Stimulated activated naive B cell treated with anti-CD40 and anti-IgM and Interleukin-4, amounts not matched to agents 10 μg/mL and 1 μg/mL and 100 μg/mL, for 72 hours (primary cell): Measurements from ENCODE around the gene SSTR4.
A peak's percentile ranks its signal among the peaks of the same experiment; 100 is the strongest.

Experiments used
- ATAC-seq, 2 donors: fragments of 150-1000 bp; cut with Tn5 transposase; replicated peaks; 2 replicates each; pipeline ENCODE4 v1.10.0; 2021; ENCODE audit warnings: moderate library complexity in 1 of 2
- DNase-seq: peaks from one replicate; pipeline ENCODE4 v3.0.0; 2021
- H3K27ac Mint-ChIP-seq: one replicate; pipeline ENCODE4 v1.8.0; 2022; ENCODE audit warnings: mild to moderate bottlenecking, mixed read lengths
- H3K27me3 Mint-ChIP-seq, 2 donors: one replicate each; pipeline ENCODE4 v1.8.0; 2022; ENCODE audit warnings: mixed read lengths in 2 of 2
- H3K36me3 Mint-ChIP-seq, 2 donors: one replicate each; pipeline ENCODE4 v1.8.0; 2022; ENCODE audit warnings: mixed read lengths in 2 of 2, mild to moderate bottlenecking in 1 of 2
- H3K4me1 Mint-ChIP-seq, 2 donors: one replicate each; pipeline ENCODE4 v1.8.0; 2022; ENCODE audit warnings: mixed read lengths in 2 of 2, mild to moderate bottlenecking in 1 of 2
- H3K4me3 Mint-ChIP-seq, 2 donors: one replicate each; pipeline ENCODE4 v1.8.0; 2022; ENCODE audit warnings: mild to moderate bottlenecking in 2 of 2, mixed read lengths in 2 of 2, moderate library complexity in 1 of 2
- H3K9me3 Mint-ChIP-seq, 2 donors: one replicate each; pipeline ENCODE4 v1.8.0; 2022; ENCODE audit warnings: mixed read lengths in 2 of 2, mild to moderate bottlenecking in 1 of 2

Gene SSTR4

DNA sequence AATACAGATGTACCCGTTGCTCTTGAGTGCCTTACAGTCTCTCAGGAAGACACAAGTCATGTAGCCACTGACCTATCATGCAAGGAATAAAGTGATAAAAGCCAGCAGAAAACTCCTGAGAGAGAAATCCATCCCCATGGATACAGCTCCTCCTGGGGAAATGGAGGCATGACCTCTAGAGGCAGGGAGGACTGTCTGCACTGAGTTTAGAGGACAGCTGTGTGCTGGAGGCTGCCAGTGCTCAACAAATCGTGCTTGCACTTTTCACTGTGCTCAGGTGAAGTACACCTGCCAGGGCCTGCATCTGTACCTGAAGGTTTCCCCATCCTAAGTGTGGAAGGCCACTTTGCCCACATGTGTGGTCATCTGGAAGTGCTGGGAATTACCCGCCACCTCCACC lies 38.9 kb downstream of the SSTR4 start:
- H3K4me3 Mint-ChIP-seq, result no peak overlapping the region
- H3K36me3 Mint-ChIP-seq, result no peaks in the 10 kb centered on the region
- no peak for ATAC-seq
- no peak for DNase-seq
- H3K27me3 Mint-ChIP-seq, result peaks cover 4 to 10% of the 10 kb centered on the region in 2 donors
- no peak overlapping the region for H3K27ac Mint-ChIP-seq
- no peaks in the 10 kb centered on the region for H3K4me1 Mint-ChIP-seq
- H3K9me3 Mint-ChIP-seq, result no peaks in the 10 kb centered on the region

GRCh38 chr20:23077277-23077676 lies 42.2 kb downstream of the SSTR4 start:
- Mint-ChIP-seq H3K36me3 (no peaks in the 10 kb centered on the region), H3K4me3 (no peak overlapping the region), H3K27ac (no peak overlapping the region), H3K9me3 (no peaks in the 10 kb centered on the region), H3K27me3 (peaks cover 4 to 12% of the 10 kb centered on the region in 2 donors), H3K4me1 (no peaks in the 10 kb centered on the region)
- DNase-seq (no peak), ATAC-seq (no peak)

GRCh38 chr20:23078351-23079015 lies 43.4 kb downstream of the SSTR4 start:
- Mint-ChIP-seq H3K27me3 (peaks cover 4 to 12% of the 10 kb centered on the region in 2 donors), H3K4me3 (no peak overlapping the region), H3K27ac (no peak overlapping the region), H3K4me1 (no peaks in the 10 kb centered on the region), H3K9me3 (no peaks in the 10 kb centered on the region), H3K36me3 (no peaks in the 10 kb centered on the region)
- DNase-seq (no peak), ATAC-seq (no peak)

GRCh38 chr20:23079016-23079351 lies 43.9 kb downstream of the SSTR4 start:
- no peak overlapping the region for H3K4me3 Mint-ChIP-seq
- peaks cover 4 to 12% of the 10 kb centered on the region in 2 donors for H3K27me3 Mint-ChIP-seq
- no peak overlapping the region for H3K27ac Mint-ChIP-seq
- no peaks in the 10 kb centered on the region for H3K36me3 Mint-ChIP-seq
- DNase-seq (no peak), ATAC-seq (no peak)
- no peaks in the 10 kb centered on the region for H3K9me3 Mint-ChIP-seq
- H3K4me1 Mint-ChIP-seq, result no peaks in the 10 kb centered on the region

DNA sequence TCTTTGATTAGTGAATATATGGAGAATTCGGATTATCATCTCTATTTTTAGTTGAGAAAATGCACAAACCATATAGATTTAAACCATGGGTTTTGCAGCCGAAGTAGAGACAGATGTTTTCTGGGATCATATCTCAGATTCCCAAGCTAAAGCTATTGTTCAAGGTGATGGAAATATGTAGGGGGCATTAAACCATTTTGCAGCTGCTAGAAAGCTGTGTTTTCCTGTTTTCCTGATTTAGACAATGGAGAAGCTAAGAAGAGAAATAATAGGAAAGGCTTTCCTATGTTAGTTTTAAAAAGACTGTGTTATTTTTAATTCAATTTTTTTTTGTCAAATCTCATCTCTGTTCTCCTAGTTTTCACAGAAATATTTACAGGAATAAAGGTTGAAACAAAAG lies 44.8 kb downstream of the SSTR4 start:
- H3K36me3 Mint-ChIP-seq, result no peaks in the 10 kb centered on the region
- H3K27me3 Mint-ChIP-seq, result peaks cover 4 to 12% of the 10 kb centered on the region in 2 donors
- ATAC-seq (no peak), DNase-seq (no peak)
- H3K4me1 Mint-ChIP-seq, result no peaks in the 10 kb centered on the region
- no peak overlapping the region for H3K27ac Mint-ChIP-seq
- no peaks in the 10 kb centered on the region for H3K9me3 Mint-ChIP-seq
- H3K4me3 Mint-ChIP-seq, result no peak overlapping the region

DNA sequence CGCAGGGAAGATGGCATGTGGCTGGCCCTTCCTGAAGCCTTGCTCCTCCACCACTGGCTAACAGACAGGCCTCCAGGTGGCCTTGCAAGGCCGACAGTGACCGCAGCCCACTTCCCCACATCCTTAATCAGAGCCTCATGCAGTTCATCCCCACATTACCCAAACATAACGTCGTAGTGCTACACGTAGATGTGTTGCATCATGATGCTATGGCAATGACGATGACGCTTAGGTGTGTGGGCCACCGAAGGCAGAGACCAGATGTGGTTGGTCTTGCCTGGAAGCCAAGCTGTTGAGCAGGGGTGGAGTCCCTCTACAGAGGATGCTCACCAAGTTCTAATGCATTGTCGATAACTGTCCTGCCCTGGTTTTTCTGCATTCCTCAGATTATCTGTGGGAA lies 45.4 kb downstream of the SSTR4 start:
- H3K4me3 Mint-ChIP-seq, result no peak overlapping the region
- H3K27ac Mint-ChIP-seq, result no peak overlapping the region
- DNase-seq, result no peak
- no peak for ATAC-seq
- H3K9me3 Mint-ChIP-seq, result no peaks in the 10 kb centered on the region
- peaks cover 4 to 12% of the 10 kb centered on the region in 2 donors for H3K27me3 Mint-ChIP-seq
- H3K36me3 Mint-ChIP-seq, result no peaks in the 10 kb centered on the region
- H3K4me1 Mint-ChIP-seq, result no peaks in the 10 kb centered on the region

- Mint-ChIP-seq H3K27me3 (peaks cover 4 to 12% of the 10 kb centered on the region in 2 donors), H3K4me1 (peaks cover 2 to 5% of the 10 kb centered on the region in 2 donors), H3K9me3 (no peaks in the 10 kb centered on the region), H3K4me3 (no peak overlapping the region), H3K36me3 (no peaks in the 10 kb centered on the region), H3K27ac (no peak overlapping the region)
- DNase-seq, result no peak
- no peak for ATAC-seq
These were observed 46.2 kb downstream of the SSTR4 start for GRCh38 chr20:23081263-23081819.

DNA sequence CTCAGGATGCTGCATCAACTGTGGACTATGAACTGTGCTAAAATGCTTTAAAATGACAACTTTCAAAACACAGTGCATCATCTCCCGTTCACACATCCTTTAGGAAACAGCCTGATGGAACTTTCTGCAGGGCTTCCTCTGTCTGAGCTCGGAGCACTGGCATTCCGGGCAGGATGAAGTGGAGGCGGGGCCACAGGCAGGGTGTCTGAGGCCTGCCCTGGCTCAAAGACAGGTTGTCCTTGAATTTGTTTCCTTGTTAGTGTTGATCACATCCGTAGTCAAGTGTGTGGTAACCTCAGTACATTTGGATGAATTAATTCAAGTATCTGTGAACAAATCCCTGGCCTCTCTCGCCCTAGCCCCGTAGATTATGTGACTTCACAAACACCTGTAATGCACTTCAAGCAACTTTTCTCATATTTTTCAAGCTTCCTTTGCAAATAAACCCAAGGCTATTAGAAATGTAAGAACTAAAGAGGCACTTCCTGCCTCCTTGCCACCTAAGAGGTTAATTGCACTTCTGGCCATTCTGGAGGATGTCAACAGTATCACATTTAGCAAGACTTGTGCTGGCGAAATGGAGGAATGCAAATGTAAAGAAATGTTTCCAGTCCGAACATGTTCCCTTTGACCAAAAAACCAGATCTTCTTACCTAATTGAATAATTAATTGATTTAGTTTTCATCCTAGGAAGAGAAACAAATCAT lies 47.9 kb downstream of the SSTR4 start:
- Mint-ChIP-seq H3K9me3 (no peaks in the 10 kb centered on the region), H3K4me1 (peaks cover 9 to 22% of the 10 kb centered on the region in 2 donors), H3K4me3 (no peak overlapping the region), H3K27me3 (peaks cover 5 to 26% of the 10 kb centered on the region in 2 donors), H3K27ac (no peak overlapping the region), H3K36me3 (no peaks in the 10 kb centered on the region)
- no peak for ATAC-seq
- DNase-seq, result no peak

DNA sequence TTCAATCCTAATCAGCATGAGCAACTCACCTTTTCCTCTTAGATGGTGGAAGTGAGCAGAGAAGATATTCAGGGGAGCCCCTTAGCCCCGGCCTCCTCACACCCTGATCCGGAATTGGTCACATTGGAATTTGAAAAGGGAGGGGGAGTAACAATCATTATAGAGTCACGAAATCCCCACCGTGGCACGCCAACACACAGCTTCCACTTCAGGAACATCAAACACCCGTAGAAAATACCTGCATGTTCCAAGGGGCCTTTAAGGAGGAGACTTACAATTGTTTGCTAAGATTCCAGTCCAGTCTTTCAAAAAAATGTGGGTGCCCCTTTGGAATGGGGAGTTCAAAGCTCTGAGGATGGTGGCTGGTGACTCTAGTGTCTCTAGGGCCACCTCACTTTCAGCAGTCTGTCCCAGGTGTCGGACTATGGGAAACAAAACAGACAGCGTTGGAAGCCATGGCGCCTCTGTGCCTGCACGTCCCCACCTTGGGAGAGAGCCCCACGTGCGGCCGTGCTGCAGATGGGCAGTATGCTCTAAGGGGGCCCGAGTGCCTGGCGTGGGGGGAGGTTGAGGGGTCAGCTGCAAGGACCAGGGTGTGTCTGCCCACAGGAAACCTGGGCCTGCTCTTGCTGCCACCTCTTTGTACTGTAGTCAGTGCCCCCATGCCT lies 48.6 kb downstream of the SSTR4 start:
- Mint-ChIP-seq H3K9me3 (no peaks in the 10 kb centered on the region), H3K4me1 (peaks cover 9 to 23% of the 10 kb centered on the region in 2 donors), H3K27ac (no peak overlapping the region), H3K27me3 (peaks cover 8 to 24% of the 10 kb centered on the region in 2 donors), H3K4me3 (no peak overlapping the region), H3K36me3 (no peaks in the 10 kb centered on the region)
- ATAC-seq (no peak), DNase-seq (no peak)

DNA sequence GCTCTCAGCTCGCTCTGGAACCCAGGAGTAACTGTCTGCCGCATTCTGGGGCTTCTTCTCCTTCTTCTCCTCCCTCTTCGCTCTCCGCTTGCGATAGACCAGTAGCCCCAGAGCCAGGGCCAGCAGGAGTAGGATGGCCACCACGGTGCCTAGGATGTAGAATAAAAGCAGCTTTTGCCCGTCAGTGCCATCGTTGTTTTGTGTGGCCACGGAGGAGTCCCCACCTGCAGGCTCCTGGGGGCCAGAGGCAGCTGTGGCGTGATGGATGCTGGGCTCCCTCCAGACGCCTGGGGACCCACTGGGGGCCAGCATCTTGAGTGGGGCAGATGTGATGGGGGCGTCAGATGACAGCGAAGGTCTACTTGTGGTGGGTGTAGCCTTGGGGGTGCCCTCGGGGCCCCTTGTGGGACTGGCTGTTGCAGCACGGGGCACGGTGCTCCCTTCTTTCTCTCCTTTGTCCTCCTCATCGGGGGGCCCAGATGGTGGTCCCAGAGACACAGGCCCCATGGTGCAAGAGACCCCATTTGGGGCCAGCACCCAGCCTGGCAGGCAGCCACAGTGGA lies 49.3 kb downstream of the SSTR4 start:
- H3K4me1 Mint-ChIP-seq, result peaks cover 9 to 23% of the 10 kb centered on the region in 2 donors
- H3K27me3 Mint-ChIP-seq, result peaks cover 8 to 21% of the 10 kb centered on the region in 2 donors
- H3K36me3 Mint-ChIP-seq, result no peaks in the 10 kb centered on the region
- no peak overlapping the region for H3K27ac Mint-ChIP-seq
- H3K9me3 Mint-ChIP-seq, result no peaks in the 10 kb centered on the region
- DNase-seq (no peak), ATAC-seq (no peak)
- no peak overlapping the region for H3K4me3 Mint-ChIP-seq

DNA sequence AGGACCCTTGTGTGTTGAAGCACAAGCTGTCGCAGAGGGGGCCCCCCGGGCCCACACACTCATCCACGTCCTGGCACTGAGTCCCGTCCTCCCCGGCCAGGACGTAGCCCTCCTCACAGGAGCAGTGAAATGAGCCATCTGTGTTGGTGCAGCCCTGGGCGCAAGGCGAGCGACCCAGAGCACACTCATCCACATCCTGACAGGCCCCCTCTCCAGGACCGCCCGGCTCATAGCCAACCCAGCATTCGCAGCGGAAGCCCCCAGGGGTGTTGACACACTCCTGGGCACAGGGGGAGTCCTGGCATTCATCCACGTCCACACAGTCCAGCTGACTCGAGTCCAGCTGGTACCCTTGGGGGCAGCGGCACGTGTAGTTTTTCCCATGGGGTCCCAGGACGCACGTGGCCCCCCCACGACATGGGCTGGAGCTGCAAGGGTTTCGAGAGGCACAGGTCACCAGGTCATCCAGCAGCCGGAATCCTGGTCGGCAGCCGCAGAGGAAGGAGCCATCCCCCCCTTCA lies 49.8 kb downstream of the SSTR4 start:
- no peak overlapping the region for H3K4me3 Mint-ChIP-seq
- DNase-seq, result no peak

DNA sequence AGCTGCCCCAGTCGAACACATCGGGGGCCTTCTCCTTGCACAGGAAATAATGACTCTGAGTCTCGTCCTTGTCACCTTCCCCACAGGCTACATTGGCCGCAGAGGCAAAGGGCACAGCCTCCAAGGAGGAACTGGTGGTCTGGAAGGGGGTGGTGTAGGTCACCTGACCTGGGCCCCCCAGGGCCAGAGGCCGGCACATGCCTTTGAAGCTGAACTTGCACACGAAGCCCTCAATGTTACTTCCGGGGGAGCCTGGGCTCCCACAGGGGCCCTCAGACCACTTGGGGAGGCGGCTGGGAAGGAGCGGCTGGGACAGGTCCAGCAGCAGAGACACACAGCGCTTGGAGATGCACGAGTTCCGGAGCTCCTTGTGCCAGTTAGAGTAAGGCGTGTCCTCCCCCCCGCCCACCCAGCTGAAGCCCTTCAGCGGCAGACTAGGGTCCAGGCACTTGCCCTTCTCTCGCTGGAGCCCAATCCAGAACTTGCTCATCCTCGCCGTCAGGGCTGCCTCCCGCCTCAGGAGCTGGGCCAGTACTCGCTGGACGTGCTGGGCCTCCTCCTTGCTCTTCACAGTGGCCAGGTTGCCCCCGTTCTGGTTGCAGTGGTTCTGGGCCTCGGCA lies 50.4 kb downstream of the SSTR4 start:
- H3K4me1 Mint-ChIP-seq, result peaks cover 9 to 23% of the 10 kb centered on the region in 2 donors
- peaks cover 8 to 21% of the 10 kb centered on the region in 2 donors for H3K27me3 Mint-ChIP-seq
- H3K27ac Mint-ChIP-seq, result no peak overlapping the region
- no peak for DNase-seq
- ATAC-seq, result no peak
- H3K9me3 Mint-ChIP-seq, result no peaks in the 10 kb centered on the region
- H3K36me3 Mint-ChIP-seq, result no peaks in the 10 kb centered on the region
- no peak overlapping the region for H3K4me3 Mint-ChIP-seq

More for the DNA sequence above, 49.8 kb downstream of the SSTR4 start:
- peaks cover 8 to 21% of the 10 kb centered on the region in 2 donors for H3K27me3 Mint-ChIP-seq
- H3K4me1 Mint-ChIP-seq, result peaks cover 9 to 23% of the 10 kb centered on the region in 2 donors
- H3K27ac Mint-ChIP-seq, result no peak overlapping the region
- no peak for ATAC-seq
- no peaks in the 10 kb centered on the region for H3K36me3 Mint-ChIP-seq
- H3K9me3 Mint-ChIP-seq, result no peaks in the 10 kb centered on the region

DNA sequence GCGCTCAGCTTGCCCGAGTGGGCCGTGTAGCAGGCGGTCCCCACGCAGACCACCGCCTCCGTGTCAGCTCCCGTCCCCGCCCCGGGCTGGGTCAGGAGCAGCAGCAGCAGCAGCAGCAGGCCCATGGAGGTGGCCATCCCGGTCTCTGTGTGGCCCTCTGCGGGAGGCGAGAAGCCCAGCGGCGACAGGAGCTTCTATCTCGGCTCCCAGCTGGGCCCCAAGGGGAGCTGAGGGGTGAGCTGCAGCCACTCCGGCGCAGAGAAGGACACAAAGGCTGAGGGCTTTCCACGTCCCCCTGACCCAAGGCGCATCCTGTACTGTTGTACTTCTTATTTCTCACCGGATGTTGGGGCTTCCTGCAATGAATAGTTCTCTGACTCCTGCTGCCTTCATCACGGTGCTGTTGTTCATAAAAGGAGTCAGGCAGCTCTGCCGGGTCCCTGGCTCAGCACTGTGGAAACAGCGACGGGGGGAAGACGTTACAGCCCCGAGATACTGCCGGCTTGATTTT lies 51.0 kb downstream of the SSTR4 start, which contains the start of gene CD93:
TSS of gene CD93 (minus strand) at position 269 of the 511 bp plus-strand sequence. CDS start at position 137, 132 bp downstream.
- DNase-seq, result no peak
- no peak within 1 kb of the TSS for H3K4me3 Mint-ChIP-seq
- ATAC-seq, result peak; percentile 33 to 47
- H3K9me3 Mint-ChIP-seq, result no peaks in the 10 kb centered on the region
- H3K36me3 Mint-ChIP-seq, result no peaks in the 10 kb centered on the region
- no peak within 1 kb of the TSS for H3K27ac Mint-ChIP-seq
- H3K4me1 Mint-ChIP-seq, result peaks cover 9 to 23% of the 10 kb centered on the region in 2 donors
- peaks cover 8 to 21% of the 10 kb centered on the region in 2 donors for H3K27me3 Mint-ChIP-seq
